Activated CD4-positive, CD25-positive, alpha-beta regulatory T cell treated with anti-CD3 and anti-CD28 coated beads, Interleukin-2, amount 50 U/mL, for 24 hours (primary cell): ENCODE measurements around the gene PLXNA3.

Experiments used
- ATAC-seq, 2 donors: fragments of 150-1000 bp; cut with Tn5 transposase; one replicate each; pipeline ENCODE4 v1.10.0; 2021; ENCODE audit warnings: mild to moderate bottlenecking in 1 of 2, moderate library complexity in 1 of 2

The PLXNA3 gene

GRCh38 chrX:154460326-154460725 is 2.2 kb downstream of the PLXNA3 start:
- ATAC-seq = no peak

GRCh38 chrX:154462396-154462795 is 4.3 kb downstream of the PLXNA3 start:
- ATAC-seq = no peak

GRCh38 chrX:154463611-154464220 is 5.6 kb downstream of the PLXNA3 start:
- no peak for ATAC-seq

GRCh38 chrX:154464806-154465365 is 6.8 kb downstream of the PLXNA3 start:
- no peak for ATAC-seq

GRCh38 chrX:154465601-154466000 is 7.5 kb downstream of the PLXNA3 start:
- ATAC-seq = no peak

GRCh38 chrX:154466036-154466435 is 8.0 kb downstream of the PLXNA3 start:
- no peak for ATAC-seq

GRCh38 chrX:154466907-154467306 is 8.8 kb downstream of the PLXNA3 start:
- no peak for ATAC-seq

GRCh38 chrX:154467556-154467955 is 9.5 kb downstream of the PLXNA3 start:
- no peak for ATAC-seq

- ATAC-seq = no peak
These were observed 10.1 kb downstream of the PLXNA3 start for GRCh38 chrX:154468217-154468616.

- ATAC-seq = no peak
These were observed 11.0 kb downstream of the PLXNA3 start for GRCh38 chrX:154469114-154469513.

- no peak for ATAC-seq
These were observed 11.8 kb downstream of the PLXNA3 start for GRCh38 chrX:154469880-154470279.

- no peak for ATAC-seq
These were observed 12.4 kb downstream of the PLXNA3 start for GRCh38 chrX:154470434-154470833.

- ATAC-seq = no peak
These were observed 13.0 kb downstream of the PLXNA3 start for GRCh38 chrX:154470914-154471568.

- ATAC-seq = no peak
These were observed 14.0 kb downstream of the PLXNA3 start for GRCh38 chrX:154471839-154472684.

- no peak for ATAC-seq
These were observed 14.9 kb downstream of the PLXNA3 start for GRCh38 chrX:154472685-154473632.

GRCh38 chrX:154473683-154474082 is 15.6 kb downstream of the PLXNA3 start:
- no peak for ATAC-seq

GRCh38 chrX:154476821-154477220 is 18.7 kb downstream of the PLXNA3 start:
- no peak for ATAC-seq

- no peak for ATAC-seq
These were observed 19.9 kb downstream of the PLXNA3 start for GRCh38 chrX:154477891-154478477.

- ATAC-seq = peak; percentile 94
These were observed 20.9 kb downstream of the PLXNA3 start, which contains the start of gene LAGE3 for GRCh38 chrX:154478728-154479622. LAGE3 (minus strand) TSS chrX:154479281; CDS start chrX:154478915, 366 bp downstream.

- no peak for ATAC-seq
These were observed 23.1 kb downstream of the PLXNA3 start for GRCh38 chrX:154481195-154481594.
